Fibroblast of skin of left biceps (primary cell): ENCODE measurements around the gene KLF4.
A peak's percentile ranks its signal among the peaks of the same experiment; 100 is the strongest.

Experiments
- DNase-seq, 2 experiments: peaks; one replicate each; pipeline ENCODE4 v3.0.0-alpha.2; 2013; ENCODE audit warnings: low read depth in 2 of 2

Gene KLF4

DNA sequence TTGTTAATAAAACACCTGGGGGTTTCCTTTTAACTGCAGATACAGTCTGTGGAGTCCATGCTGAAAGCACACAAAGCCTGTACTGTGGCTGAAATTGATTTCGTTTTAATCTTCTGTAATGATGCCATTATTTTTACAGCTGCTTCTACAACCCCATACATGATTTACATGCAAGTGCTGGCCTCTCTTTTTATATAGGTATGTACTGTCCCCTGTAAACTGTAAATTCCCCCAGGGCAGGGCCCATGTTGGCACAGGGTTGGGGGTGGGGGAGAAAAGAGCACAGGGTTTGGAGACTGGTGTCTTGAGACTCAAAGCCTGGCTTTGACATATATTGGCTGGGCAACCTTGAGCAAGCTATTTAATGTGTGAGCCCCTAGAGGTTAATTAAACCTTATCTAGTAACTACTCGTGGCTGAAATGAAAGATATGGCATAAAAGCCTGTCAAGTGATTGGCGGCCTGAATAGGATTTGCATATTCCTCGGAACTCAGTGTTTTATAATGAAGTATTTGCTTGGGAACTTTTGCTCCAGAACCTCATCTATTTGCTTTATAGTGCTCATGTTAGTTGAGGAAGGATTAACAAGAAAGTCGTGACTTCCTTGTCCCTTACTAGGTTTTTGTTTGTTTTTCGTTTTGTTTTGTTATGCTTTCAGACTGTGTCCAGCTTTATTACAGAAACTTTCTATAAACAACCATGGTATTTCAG is 34.0 kb downstream of the KLF4 start:
- no peak for DNase-seq

DNA sequence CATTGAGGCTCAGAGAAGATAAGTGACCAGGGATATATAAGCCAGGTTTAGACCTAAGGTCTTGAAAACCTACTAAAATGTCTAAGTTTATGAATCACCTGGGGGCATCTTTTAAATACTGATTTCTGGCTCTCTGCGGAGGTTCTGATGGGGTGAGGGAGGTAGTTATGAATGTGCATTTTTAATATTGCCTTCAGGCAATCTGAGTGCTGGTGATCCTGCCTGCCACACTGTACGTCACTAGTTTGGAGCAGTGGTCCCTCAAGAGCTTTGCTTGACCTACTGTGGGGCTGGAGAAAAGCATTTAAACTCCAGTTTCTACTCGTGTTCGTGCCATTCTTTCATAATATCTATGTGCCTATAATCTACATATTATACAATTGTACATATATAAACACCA is 36.1 kb downstream of the KLF4 start:
- DNase-seq: no peak

DNA sequence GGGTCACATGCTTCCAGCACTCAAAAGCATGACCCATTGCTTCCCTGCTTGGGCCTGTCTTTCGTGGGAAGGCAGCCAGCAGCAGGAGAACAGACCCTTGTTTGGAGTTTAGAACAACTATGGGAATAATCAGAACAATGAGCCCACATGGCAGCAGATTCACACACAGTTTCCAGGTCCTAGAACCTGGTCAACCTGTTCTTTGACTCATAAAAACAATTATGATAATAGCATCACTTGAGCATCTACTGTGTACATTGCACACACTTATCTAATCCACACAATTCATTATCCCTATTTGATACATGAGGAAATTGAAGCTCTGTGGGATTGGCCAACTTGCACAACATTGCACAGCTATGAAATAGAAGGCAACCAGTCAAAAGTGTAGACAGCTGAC is 41.7 kb downstream of the KLF4 start:
- DNase-seq: no peak

DNA sequence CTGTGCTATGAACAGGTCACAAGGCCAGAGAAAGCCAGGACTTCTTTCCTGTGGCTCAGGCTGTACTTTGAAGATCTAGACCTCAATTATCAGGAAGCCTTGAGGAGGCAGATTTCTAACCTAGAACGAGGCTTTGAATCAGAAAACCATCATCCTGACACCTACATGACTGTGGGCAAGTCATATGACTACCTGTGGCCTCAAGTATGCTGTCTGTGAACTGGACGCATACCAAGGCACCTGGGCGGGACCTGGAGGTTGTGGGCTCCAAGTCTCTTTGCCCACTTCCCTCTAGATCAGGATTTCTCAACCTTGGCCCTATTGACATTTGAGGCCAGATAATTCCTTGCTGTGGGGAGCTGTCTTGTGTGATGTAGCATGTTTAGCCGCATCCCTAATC is 42.5 kb downstream of the KLF4 start:
- DNase-seq: no peak

GRCh38 chr9:107446491-107446890 is 43.1 kb downstream of the KLF4 start:
- no peak for DNase-seq

DNA sequence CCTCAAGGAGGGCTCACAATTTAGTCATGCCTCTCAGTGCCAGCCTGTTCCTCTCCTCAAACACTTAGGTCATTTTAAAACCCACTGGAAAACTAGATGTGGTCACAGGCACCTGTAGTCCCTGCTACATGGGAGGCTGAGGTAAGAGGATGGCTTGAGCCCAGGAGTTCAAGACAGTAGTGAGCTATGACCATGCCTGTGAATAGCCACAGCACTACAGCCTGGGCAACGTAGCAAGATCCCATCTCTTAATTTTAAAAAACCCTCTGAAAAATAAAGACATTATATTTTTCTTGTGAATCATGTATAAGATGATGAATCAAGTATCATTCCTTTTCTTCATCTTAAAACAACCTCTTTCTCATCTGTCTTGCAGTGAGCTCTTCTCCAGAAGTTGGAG is 45.8 kb downstream of the KLF4 start:
- no peak for DNase-seq

DNA sequence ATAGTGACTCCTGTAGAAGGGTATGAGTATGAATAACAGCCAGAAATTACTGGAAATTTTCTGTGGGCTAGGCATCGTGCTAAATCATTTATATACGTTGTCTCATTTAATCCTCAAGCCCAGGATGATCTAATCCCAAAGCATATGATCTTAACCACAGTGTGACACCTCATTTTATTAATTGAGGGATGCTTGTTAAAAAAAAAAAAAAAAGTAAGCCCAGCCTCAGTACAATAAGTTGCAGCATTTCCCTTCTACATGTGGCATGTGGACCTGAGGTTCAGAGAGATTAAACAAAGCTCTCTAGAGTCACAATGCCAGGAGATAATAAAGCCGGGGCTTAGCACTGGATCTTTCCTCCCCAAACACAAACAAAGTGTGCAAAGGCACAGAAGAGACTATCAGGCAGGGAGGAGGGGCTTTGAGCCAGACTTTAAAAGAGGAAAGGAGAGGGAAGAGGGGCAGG is 49.5 kb downstream of the KLF4 start:
- peak; percentile 70 to 73 for DNase-seq

GRCh38 chr9:107438211-107439031 is 51.1 kb downstream of the KLF4 start:
- no peak for DNase-seq

DNA sequence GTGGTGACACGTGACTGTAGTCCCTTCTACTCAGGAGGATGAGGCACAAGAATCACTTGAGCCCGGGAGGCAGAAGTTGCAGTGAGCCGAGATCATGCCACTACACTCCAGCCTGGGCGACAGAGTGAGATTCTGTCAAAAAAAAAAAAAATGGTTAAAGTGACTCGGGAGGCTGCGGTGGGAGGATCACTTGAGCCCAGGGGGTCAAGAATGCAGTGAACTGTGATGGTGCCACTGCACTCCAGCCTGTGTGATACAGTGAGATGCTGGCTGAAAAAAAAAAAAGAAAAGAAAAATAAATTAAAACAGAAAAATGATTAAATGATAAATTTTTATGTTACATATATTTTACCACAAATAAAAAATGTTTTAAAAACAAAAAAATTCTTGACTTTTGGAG is 51.9 kb downstream of the KLF4 start:
- no peak for DNase-seq

GRCh38 chr9:107435415-107435814 is 54.2 kb downstream of the KLF4 start:
- no peak for DNase-seq
